SU-DHL-6 (cell line): Measurements from ENCODE around the gene MTMR3.

Experiments
- H2AFZ ChIP-seq: fragments of 200-600 bp; sonication (generic); 2 replicates; pipeline ENCODE4 v1.6.1; 2014; ENCODE audit warnings: low read depth, mild to moderate bottlenecking, moderate library complexity, mixed read lengths, antibody characterized with exemption, low read length; ENCODE audit not compliant: severe bottlenecking
- H3F3A ChIP-seq: fragments of 200-600 bp; shearing (Covaris generic); 2 replicates; pipeline ENCODE4 v1.6.0; 2016; ENCODE audit warnings: antibody characterized with exemption, mild to moderate bottlenecking; ENCODE audit not compliant: insufficient read depth
- H3K27ac ChIP-seq: fragments of 200-600 bp; sonication (generic); 2 replicates; pipeline ENCODE4 v1.5.1; 2016; ENCODE audit warnings: low read depth, mild to moderate bottlenecking, low read length, moderate library complexity, mixed read lengths
- H3K27me3 ChIP-seq: fragments of 200-600 bp; sonication (generic), shearing (Covaris generic); 2 replicates; pipeline ENCODE4 v1.6.0; 2014; ENCODE audit warnings: mild to moderate bottlenecking, low read length
- H3K36me3 ChIP-seq: fragments of 200-600 bp; sonication (generic); 2 replicates; pipeline ENCODE4 v1.6.1; 2014; ENCODE audit warnings: mild to moderate bottlenecking, low read length, mixed read lengths
- H3K4me2 ChIP-seq: fragments of 300-600, 200-600 bp; shearing (Covaris generic), sonication (generic); 2 replicates; pipeline ENCODE4 v1.6.0; 2014; ENCODE audit warnings: low read length, low read depth, mild to moderate bottlenecking; ENCODE audit not compliant: poor library complexity, severe bottlenecking
- H3K4me3 ChIP-seq: fragments of 200-600 bp; sonication (generic); 2 replicates; pipeline ENCODE4 v1.5.1; 2014; ENCODE audit warnings: antibody characterized with exemption, low read length, mild to moderate bottlenecking, mixed read lengths; ENCODE audit not compliant: insufficient read depth, poor library complexity, severe bottlenecking
- H3K79me2 ChIP-seq: fragments of 200-600 bp; sonication (generic); 2 replicates; pipeline ENCODE4 v1.6.1; 2014; ENCODE audit warnings: mild to moderate bottlenecking, low read length, moderate library complexity; ENCODE audit not compliant: insufficient read depth
- H3K9ac ChIP-seq: fragments of 200-600 bp; sonication (generic); 2 replicates; pipeline ENCODE4 v1.7.0; 2014; ENCODE audit warnings: mild to moderate bottlenecking, low read length
- H3K9me2 ChIP-seq: fragments of 200-600 bp; sonication (generic); replicated peaks from 2 replicates; pipeline ENCODE4 v1.6.1; 2014; ENCODE audit warnings: low read length; ENCODE audit not compliant: insufficient read depth
- H3K9me3 ChIP-seq: fragments of 200-600 bp; sonication (generic); 2 replicates; pipeline ENCODE4 v1.6.1; 2014; ENCODE audit warnings: low read length, mixed read lengths; ENCODE audit not compliant: insufficient read depth
- H4K20me1 ChIP-seq: fragments of 200-600 bp; sonication (generic); 2 replicates; pipeline ENCODE4 v1.6.1; 2014; ENCODE audit warnings: low read depth, mild to moderate bottlenecking, antibody characterized with exemption, low read length, moderate library complexity, mixed read lengths
- CTCF ChIP-seq: fragments of 200-600 bp; sonication (generic); IDR thresholded peaks from one replicate; pipeline ENCODE4 v1.5.1; 2017; ENCODE audit warnings: antibody characterized with exemption, mild to moderate bottlenecking, low read length, moderate library complexity; ENCODE audit not compliant: insufficient read depth, poor library complexity, severe bottlenecking
- EZH2phosphoT487 ChIP-seq: fragments of 200-600 bp; sonication (generic), shearing (Covaris generic); conservative IDR thresholded peaks from 2 replicates; pipeline ENCODE4 v1.6.1; 2018; ENCODE audit warnings: mild to moderate bottlenecking, antibody characterized with exemption, low read length, moderate library complexity, mixed read lengths

MTMR3 gene

GRCh38 chr22:29837741-29838598 lies 45.0 kb upstream of the MTMR3 start, which contains the start of gene ASCC2:
ASCC2 (minus strand) TSS chr22:29838274; CDS start chr22:29832325, 5,949 bp downstream.
- H3K9ac ChIP-seq = peak within 1 kb of the TSS; percentile 81
- H3K27me3 ChIP-seq = no peaks in the 10 kb centered on the region
- H3K4me3 ChIP-seq = peak within 1 kb of the TSS; percentile 79
- peak within 1 kb of the TSS; percentile 96 for H2AFZ ChIP-seq
- H3K36me3 ChIP-seq = no peaks in the 10 kb centered on the region
- H3K9me2 ChIP-seq = no peaks in the 10 kb centered on the region
- no peaks in the 10 kb centered on the region for H4K20me1 ChIP-seq
- peak within 1 kb of the TSS; percentile 86 for H3K4me2 ChIP-seq
- H3F3A ChIP-seq = no peaks in the 10 kb centered on the region
- H3K9me3 ChIP-seq = no peaks in the 10 kb centered on the region
- peaks cover 26% of the 10 kb centered on the region for H3K79me2 ChIP-seq
- TF ChIP-seq CTCF = no peak
- no peak for TF ChIP-seq EZH2phosphoT487
- H3K27ac ChIP-seq = peak within 1 kb of the TSS; percentile 26; the same call in 1 of the 2 replicates

GRCh38 chr22:29838599-29838956 lies 44.4 kb upstream of the MTMR3 start:
- Histone ChIP-seq H3K4me2 (peak overlapping the region; percentile 81), H3K9me2 (no peaks in the 10 kb centered on the region), H3K9me3 (no peaks in the 10 kb centered on the region), H3K27ac (peak overlapping the region; percentile 26; the same call in 1 of the 2 replicates), H3K36me3 (no peaks in the 10 kb centered on the region), H3K27me3 (no peaks in the 10 kb centered on the region), H4K20me1 (no peaks in the 10 kb centered on the region), H3K9ac (peak overlapping the region; percentile 81), H3F3A (no peaks in the 10 kb centered on the region), H3K4me3 (peak overlapping the region; percentile 54), H3K79me2 (peaks cover 26% of the 10 kb centered on the region), H2AFZ (peak overlapping the region; percentile 96)
- TF ChIP-seq EZH2phosphoT487 (no peak), CTCF (no peak)

- peak overlapping the region; percentile 81 for H3K4me2 ChIP-seq
- no peaks in the 10 kb centered on the region for H3F3A ChIP-seq
- H3K9ac ChIP-seq = no peak overlapping the region
- no peaks in the 10 kb centered on the region for H3K36me3 ChIP-seq
- H3K27ac ChIP-seq = no peak overlapping the region
- no peaks in the 10 kb centered on the region for H3K9me2 ChIP-seq
- H3K79me2 ChIP-seq = peaks cover 26% of the 10 kb centered on the region
- TF ChIP-seq EZH2phosphoT487 = no peak
- H3K4me3 ChIP-seq = no peak overlapping the region
- no peaks in the 10 kb centered on the region for H3K27me3 ChIP-seq
- peak overlapping the region; percentile 96 for H2AFZ ChIP-seq
- no peaks in the 10 kb centered on the region for H4K20me1 ChIP-seq
- no peaks in the 10 kb centered on the region for H3K9me3 ChIP-seq
Measured at GRCh38 chr22:29839039-29839438, 43.9 kb upstream of the MTMR3 start.

GRCh38 chr22:29840498-29840897 lies 42.5 kb upstream of the MTMR3 start:
- H3K9ac ChIP-seq = no peak overlapping the region
- H3K27ac ChIP-seq = no peak overlapping the region
- no peak for TF ChIP-seq CTCF
- no peaks in the 10 kb centered on the region for H3F3A ChIP-seq
- no peaks in the 10 kb centered on the region for H3K27me3 ChIP-seq
- peaks cover 24% of the 10 kb centered on the region for H3K79me2 ChIP-seq
- no peaks in the 10 kb centered on the region for H3K9me3 ChIP-seq
- no peaks in the 10 kb centered on the region for H4K20me1 ChIP-seq
- no peaks in the 10 kb centered on the region for H3K9me2 ChIP-seq
- H3K36me3 ChIP-seq = no peaks in the 10 kb centered on the region
- H3K4me3 ChIP-seq = no peak overlapping the region
- no peak overlapping the region for H2AFZ ChIP-seq
- H3K4me2 ChIP-seq = no peak overlapping the region
